ENCODE measurements around the gene FN3KRP.

FN3KRP gene

DNA sequence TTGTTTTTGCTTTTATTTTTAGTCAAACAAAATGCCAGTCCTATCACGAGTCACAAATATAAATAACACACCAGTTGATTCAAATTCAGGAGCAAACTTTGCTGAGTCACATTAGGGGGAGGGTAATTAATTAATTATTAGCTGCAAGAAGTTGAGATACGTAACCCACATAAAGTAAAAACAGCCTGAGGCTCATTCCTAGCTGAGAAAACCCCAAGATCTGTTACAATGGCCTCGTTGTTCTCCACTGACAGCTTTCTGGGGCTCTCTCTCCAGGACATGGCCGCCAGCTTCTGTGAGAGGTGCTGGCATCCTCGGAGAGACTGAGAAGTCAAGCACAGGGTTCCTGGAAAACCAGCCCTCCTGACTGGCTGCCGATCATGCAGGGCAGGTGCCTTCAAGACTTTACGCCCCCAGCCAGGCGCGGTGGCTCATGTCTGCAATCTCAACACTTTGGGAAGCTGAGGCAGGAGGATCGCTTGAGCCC is 29.1 kb upstream of the FN3KRP start:
- no peak for DNase-seq (ENCODE audit: low read depth in 1 of 2, low spot score in 1 of 2)

DNA sequence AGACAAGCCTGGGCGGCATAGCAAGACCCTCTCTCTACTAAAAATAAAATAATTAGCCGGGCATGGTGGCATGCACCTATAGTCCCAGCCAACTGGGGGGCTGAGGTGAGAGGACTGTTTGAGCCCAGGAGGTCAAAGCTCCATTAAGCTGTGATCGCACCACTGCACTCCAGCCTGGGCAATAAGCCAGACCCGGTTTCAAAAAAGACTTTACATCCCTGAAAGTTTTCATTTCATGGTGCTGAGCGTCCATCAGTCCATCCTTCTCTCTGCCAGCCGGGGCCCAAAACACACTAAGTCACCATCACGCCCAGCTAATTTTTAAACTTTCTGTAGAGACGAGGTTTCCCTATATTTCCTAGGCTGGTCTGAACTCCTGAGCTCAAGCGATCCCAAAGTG is 28.6 kb upstream of the FN3KRP start:
- DNase-seq (ENCODE audit: low read depth in 1 of 2, low spot score in 1 of 2) = no peak

DNA sequence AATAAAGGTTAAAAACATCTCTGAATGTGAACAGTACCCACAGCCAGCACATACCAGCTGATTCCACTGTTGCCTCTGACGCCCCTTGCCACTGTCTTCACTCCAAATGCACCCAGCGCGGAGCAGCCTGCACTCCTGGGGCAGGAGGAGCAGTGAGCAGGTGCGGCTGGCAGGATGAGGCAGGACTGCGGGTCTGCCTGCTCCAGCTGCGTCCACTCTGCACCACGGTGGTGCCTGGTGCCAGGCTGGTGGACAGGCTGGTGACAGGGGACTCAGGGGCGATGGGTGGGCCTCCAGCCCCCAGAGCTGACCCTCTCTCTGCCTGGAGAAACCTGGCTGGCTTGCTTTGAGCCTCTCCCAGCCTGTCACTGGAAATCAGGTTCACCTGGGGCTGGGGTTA is 27.4 kb upstream of the FN3KRP start:
- DNase-seq (ENCODE audit: low read depth in 1 of 2, low spot score in 1 of 2) = no peak

DNA sequence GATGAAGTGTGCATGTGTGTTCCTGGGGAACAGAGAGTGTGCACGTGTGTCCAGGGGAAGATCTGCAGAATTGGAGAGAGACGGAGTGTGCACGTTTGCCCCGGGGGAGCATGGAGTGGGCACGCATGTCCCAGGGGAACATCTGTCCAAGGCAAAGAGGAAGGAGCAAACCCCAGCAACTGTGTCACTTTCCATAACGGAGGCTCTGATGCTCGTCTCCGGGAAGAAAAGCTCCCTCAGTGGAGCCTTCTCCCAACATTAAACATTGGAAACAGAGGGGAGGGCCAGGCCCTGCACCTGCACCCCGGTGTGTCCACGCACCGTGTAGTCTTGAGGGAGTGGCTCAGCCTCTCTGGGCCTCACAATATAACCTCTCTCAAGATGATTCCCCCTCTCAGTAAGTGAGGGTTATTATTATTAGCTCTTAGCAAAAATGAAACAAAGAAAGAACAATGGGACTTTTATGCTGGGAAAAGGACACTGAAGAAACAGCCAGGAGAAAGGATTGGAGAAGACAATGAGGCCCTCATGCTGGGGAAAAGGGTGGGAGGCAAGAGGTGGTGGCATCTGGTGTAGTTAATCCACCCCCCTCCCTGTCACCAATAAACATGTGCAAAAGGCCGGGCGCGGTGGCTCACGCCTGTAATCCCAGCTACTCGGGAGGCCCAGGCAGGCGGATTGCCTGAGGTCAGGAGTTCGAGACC is 25.6 kb upstream of the FN3KRP start:
- no peak for DNase-seq (ENCODE audit: low read depth in 1 of 2, low spot score in 1 of 2)

DNA sequence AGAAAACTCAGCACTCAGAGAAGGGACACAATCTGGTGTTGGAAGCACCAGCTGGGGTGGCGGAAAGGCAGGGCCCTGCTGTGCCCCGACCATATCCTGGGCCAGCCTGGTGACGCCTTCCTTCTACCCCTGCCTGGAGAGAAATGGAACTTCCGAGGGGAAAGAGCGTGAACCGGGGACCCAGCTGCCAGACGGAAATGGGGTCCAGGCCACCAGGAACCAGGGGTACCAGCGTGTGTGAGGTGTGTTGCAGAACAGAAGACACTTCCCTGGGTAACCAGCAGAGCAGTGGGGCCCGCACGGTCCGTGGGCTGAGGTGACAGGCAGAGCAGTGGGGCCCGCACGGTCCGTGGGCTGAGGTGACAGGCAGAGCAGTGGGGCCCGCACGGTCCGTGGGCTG is 24.8 kb upstream of the FN3KRP start:
- no peak for DNase-seq (ENCODE audit: low read depth in 1 of 2, low spot score in 1 of 2)

DNA sequence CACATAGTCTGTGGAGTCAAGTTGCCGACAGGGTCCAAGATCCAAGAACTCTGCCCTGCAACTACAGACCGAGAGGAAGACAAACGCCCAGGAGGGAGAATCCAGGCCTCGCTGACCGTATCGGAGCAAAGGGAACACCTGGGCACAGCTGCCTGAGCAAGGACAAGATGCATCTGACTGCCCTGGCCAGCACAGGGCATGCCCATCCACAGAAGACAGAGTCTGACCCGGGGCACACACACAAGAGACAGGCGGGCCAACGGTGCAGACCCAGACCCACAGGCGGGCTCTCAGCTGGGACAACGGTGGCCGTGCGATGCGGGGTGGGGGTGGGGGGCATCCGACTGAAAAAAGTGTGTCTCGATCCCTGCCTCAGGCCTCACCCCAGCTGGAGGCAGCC is 24.2 kb upstream of the FN3KRP start:
- no peak for DNase-seq (ENCODE audit: low read depth in 1 of 2, low spot score in 1 of 2)

DNA sequence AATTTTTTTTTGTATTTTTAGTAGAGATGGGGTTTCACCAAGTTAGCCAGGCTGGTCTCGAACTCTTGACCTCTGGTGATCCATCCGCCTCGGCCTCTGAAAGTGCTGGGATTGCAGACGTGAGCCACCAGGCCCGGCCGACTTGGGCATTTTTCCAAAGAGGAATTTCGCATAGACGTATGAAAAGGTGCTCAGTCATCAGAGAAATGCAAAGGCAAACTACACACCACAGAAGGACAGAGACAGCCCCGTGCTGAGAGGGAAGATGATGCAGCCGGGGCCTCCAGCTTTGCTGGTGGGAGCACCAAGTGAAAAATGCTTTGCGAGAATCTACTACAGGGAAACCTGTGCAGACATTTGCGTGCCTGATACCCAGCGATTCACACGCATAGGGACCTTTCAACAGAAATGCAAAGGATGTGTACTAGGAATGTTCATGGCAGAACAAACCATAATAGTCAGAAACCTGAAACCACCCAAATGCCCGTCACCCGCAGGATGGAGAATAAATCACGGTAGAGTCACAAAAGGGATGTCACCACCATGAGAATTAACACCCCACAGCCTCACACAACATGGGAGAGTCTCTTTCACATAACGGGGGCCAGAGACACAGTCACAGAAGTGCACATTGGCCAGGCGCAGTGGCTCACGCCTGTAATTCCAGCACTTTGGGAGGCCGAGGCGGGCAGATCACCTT is 23.2 kb upstream of the FN3KRP start:
- no peak for DNase-seq (ENCODE audit: low read depth in 1 of 2, low spot score in 1 of 2)

DNA sequence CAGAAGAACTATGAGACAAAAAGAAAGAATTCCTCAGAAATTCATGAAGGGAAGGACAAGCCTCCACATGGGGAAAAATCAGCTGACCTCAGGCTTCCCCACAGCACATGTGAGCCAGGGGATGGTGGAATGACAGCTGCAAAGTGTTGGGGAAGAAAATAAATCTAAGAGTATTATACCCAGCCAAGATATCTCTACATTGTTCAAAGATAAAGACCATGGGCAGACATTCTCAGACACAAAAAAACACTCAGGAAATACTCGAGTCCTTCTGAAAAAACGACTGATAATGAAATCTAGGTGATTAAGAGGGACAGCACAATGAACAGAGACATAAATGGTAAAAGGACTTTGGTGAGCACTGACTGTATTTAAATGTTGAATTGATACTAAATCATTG is 21.9 kb upstream of the FN3KRP start:
- DNase-seq (ENCODE audit: low read depth in 1 of 2, low spot score in 1 of 2) = no peak

DNA sequence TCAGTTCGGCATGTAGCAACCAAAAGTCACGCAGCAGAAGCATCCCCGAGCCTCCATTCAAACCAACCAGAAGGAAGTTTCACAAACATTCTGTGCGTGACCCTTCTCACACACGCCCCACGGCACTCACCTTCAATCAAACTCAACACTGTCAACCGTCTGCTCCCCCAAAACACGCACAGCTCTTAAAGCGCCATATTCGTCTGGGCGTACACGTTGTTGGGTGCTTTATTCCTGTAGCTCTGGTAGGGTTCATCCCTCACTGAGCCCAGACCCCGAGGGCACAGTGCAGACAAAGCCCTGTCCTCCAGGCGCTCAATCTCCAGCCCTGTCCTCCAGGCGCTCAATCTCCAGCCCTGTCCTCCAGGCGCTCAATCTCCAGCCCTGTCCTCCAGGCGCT is 20.2 kb upstream of the FN3KRP start:
- no peak for DNase-seq (ENCODE audit: low read depth in 1 of 2, low spot score in 1 of 2)

DNA sequence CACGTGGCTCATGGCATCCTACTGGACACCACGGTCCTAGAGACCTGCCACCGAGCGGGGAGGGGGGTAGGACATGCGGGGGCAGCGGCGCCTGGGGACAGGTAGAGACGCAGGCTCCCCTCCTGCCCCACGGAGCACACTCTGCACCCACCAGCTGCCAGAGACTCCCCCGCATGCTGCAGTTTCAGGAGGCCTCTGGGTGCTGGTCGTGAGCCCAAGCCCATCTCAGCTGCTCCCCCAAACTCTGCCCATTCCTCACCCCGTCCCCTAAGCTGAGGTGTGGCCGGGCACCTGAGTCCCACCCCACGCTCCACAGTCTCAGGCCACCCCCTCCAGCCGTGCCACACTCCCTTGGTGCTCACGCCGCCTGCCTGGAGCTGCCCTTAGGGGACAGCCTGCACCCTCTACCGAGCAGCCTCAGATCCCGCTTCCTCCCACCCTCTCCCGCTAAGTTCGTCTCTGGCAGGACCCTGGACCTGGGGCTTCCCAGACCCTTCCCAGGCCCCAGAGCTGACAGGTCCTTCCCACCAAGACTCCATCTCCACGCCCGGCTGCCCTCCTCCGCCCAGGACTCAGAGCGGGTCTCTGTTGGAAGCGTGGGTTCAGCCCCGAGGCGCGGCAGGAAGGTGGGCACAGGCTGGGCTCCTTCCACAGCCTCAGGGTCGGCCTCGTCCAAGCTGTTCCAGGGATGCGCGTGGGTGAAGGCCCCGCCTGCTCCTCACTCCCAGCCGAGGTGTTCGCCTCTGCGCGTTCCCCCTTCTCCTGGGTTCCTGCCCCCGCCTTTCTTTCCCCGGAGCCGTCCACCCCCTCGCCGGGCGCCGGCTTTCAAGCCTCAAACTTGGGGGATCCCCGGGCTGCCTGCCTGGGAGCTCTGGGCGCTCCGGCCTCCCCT is 19.3 kb upstream of the FN3KRP start:
- no peak for DNase-seq (ENCODE audit: low read depth in 1 of 2, low spot score in 1 of 2)

DNA sequence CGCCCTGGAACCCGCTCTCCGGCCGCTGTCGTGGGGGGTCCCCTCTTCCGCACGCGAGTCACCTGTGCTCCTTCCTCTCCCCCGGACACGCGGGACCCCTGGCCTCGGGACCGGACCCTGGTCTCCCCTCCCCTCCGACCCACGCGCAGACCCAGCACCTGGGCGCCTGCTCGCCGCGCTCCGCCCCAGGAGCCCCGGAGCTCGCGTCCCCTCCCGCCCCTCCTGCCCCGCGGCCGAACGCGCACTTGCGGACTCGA is 18.8 kb upstream of the FN3KRP start:
- DNase-seq (ENCODE audit: low read depth in 1 of 2, low spot score in 1 of 2) = no peak

DNA sequence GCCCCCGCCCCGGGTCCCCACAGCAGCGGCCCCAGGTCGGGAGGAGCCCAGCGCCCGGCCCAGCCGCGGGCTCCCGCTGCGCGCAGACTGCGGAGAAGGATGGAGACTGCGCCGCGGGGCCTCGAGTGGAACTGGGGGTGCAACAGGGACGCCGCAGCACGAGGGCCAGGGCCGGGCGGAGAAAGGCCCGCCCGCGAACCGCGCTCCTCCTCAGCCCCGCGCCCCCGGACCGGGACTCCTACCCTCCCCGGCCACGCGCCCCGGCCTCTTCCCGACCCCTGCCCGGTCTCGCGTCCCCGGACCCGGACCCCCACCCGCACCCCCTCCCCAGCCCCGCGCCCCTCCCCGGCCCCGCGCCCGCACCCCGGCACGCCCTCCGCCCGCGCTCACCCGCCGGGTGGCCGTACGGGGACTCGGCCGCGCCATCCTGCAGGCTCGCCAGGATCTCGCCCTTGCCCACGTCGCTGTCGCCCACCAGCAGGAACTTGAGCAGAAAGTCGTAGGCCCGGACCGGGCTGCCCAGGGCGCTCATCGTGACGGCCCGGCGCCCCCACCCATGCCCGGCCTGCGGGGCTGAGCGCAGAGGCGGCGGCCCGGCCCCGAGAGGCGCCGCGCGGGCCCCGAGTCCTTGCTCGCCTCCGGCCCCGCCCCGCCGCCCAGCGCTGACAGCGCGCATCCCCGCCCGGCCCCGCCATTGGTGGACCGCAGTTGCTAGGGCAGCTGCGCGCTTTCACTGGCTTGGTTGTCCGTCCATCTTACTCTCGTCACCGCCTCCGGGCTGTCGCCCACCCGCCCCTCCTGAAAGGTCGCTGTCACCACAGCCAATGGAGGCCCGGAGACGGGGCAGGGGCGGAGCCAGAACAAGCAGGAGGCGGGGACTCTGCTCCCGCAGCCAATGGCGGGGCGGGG is 18.2 kb upstream of the FN3KRP start, which contains the start of gene RAB40B:
Gene RAB40B (minus strand): TSS at position 634 of the 909 bp plus-strand sequence. CDS start 102 bp downstream, at position 532.
- peak; percentile 94 to 98 for DNase-seq (ENCODE audit: low read depth in 1 of 2, low spot score in 1 of 2)

DNA sequence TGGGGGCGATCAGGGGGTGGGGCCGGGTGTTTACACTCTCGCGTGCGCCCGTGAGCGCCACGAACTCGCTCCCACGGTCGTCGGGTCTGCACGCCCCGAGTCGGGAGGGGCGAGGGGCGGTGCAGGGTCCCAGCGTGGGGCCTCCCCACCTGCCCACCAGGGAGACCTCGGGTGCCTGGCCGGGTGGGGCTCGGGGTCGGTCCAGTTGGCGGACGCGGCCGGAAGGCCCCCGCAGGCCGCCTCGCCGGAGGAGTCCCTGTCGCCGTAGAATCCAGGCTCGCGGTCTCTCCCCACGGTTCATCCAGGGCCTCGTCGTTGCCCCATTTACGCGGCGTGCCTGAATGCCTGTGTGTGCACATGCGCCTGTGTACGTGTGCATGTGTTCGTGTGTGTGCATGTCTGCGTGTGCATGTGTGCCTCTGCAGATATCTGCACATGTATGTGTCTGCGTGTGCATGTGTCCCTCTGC is 17.5 kb upstream of the FN3KRP start:
- DNase-seq (ENCODE audit: low read depth in 1 of 2, low spot score in 1 of 2) = no peak

DNA sequence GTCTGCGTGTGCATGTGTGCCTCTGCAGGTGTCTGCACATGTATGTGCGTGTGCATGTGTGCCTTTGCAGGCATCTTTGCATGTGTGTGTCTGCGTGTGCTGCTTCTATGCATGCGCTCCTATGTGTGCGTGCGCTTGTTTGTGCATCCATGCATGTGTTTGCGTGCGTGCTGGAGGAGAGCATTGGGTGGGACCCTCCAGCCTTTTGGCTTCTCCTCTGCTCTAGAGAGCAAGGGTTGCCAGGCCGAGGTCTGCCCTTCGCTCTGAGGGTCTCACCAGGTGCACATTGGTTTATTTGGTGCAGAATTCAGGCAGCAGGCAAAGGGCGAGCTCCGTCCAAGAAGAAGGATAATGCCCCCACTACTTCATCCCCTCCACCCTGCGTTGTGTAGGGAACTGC is 17.0 kb upstream of the FN3KRP start:
- DNase-seq (ENCODE audit: low read depth in 1 of 2, low spot score in 1 of 2) = no peak

DNA sequence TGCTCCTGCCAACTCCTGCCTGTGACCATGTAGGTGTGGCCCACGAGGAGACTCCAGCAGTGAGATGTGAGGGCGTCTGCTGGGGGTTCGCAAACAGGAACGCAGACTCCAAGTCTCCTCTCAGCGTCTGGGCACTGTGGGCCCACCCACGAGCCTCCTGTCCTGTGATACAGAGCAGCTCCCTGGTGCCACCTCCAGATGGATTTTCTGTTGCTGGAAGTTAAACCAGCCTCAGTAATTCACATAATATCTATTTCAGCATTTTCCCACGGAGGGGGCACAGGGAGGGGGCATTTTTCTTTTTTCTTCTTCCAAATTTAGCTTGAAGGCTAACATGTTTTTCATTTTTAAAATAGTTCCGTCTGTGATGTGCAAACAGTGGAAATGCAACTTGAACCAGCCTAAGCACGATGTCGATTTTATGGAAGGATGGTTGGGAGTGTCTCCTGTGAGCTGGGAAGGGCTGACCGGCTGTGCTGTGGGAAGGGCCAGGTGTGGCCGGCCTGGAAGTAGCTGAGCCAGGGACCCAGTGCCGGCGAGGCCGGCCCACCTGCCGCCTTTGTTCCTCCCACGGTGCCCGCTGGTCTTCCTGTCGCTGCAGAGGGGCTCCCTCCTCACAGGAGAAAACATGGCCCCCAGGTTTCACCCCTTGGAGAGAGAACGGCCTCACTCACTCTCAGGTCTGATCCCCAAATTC is 14.1 kb upstream of the FN3KRP start:
- no peak for DNase-seq (ENCODE audit: low read depth in 1 of 2, low spot score in 1 of 2)

DNA sequence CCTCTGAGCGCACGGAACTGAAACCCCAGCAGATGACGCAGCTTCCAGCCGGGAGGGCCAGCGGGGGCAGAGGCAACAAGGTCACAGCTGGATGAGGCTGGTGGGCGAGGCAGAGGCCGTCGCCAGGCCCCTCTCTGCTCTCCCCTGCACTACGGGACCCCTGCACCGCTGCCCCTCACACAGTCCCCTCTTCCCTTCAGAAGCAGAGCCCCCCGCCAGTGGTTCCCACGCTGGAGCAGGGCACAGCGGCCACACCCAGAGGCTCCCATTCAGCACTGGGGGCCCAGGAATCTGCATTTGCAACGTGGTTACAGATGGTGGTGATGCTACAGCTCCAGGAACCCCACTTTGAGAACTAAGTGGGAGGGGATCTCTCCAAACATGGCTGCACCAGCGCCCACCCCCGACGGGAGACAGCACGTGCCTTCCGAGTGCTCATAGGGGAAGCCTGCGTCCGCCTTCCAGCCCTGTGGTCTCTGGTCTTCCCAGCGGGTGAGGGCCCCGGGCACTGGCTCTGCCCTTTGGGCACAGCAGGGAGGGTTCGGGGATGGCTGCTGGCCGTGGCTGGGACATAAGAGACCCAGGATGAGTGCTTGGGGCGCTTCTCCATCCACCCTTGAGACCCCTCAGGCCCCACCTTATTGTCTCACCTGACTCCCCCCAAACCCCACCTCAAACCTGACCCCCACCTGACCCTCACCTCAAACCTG is 13.3 kb upstream of the FN3KRP start:
- DNase-seq (ENCODE audit: low read depth in 1 of 2, low spot score in 1 of 2) = no peak

DNA sequence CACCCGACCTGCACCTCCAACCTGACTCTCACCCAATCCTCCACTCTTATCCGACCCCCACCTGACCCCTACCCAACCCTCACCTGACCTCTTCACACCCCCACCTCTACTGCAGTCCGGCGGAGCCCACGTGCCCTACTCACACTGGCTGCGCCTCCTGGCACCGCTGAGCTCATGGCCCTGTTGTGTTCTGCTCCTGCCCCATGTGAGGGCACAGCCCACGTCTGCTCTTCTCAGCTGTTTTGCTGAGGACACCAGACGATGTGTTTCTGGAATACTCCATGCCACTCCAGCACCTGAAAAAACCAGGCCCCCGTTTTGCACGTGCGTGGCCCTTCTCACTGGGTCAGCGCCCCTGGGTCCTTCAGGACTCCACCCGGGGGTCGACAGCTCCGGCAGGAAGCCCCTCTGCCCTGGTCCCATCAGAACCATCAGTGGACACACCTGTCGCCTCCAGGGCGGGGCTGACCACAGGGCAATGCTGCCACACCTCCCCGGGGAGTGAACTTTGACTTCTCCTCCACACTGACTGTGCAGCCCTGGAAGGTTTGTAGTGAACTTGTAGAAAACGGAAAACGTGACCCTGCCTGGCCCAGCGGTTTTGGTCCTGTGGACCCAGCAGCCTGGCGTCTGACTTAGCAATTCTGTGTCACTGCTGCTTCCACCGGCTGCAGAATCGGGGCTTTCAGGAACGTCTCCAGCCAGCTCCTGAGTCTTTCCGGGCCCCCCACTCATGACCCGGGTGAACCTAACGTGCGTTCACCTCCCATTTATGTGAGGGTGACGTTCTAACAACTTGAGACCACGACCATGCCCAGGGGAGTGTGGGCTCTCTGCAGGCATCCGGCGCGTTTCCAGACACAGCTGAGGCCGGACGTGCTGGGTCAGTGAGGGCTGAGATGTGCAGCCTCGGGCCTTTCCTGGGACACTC is 12.3 kb upstream of the FN3KRP start:
- no peak for DNase-seq (ENCODE audit: low read depth in 1 of 2, low spot score in 1 of 2)

DNA sequence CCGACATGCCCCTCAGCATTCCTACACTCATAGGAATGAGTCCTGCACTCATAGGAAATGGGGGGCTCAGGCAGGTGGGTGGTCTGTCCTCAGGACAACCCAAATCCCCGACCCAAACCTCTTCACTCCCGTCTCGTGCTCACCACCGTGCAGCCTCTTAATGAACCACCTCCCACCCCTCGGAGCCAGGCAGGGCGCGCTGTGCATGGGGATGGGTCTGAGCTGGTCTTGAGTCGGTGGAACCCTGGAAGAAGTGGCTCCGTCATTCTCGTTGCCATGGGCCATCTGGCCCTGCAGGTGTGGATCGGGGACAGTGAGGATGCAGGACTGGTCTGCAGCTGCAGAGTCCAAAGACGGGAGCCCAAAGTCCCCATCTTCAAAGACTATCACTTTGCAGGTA is 11.6 kb upstream of the FN3KRP start:
- DNase-seq (ENCODE audit: low read depth in 1 of 2, low spot score in 1 of 2) = no peak

DNA sequence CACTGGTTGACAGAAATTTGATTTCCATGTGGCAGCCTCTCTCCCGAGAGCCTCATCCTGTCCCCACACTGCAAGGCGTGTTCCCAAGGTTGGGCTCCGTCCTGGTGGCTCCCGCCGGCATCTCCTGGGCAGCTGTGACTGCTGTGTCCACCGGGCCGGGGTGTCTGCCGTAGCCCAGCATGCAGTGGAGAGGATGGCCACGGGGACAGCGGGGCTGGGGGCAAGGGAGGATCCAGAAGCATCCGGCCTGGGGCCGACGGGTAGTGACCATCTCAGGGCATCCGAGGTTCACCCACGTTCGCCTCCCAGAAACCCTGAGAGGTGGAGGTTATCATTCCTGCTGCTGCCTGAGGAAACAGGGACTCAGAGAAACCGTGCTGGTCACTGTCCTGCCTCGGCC is 10.8 kb upstream of the FN3KRP start:
- DNase-seq (ENCODE audit: low read depth in 1 of 2, low spot score in 1 of 2) = no peak
